ENCODE data around the gene ERICH2.
"Not testable (repeated sequence)": the region's sequence is repeated elsewhere in the genome, so short reads cannot be mapped to it uniquely, and the experiment has no call there.

Gene ERICH2, protein sequence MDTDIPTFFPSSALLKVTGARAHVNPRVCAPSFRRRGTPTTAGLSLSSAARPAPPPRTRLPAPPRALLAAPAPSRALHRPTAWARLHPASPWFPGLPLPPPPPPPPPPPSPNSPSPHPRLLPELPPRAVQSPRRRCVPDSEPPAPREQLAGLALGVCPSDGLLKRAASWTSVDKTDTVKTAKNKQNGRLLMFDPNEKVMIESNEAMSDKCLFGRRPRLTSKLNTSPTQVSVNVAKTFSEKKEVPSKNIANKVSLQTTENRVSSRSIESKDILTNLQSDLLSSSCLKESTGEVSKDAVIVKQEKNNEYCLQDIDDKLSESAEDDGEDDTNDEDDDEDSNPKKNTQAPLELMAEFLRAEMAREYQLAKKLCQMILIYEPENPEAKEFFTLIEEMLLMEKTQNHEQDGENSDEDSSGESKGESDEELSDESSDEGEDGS

DNA sequence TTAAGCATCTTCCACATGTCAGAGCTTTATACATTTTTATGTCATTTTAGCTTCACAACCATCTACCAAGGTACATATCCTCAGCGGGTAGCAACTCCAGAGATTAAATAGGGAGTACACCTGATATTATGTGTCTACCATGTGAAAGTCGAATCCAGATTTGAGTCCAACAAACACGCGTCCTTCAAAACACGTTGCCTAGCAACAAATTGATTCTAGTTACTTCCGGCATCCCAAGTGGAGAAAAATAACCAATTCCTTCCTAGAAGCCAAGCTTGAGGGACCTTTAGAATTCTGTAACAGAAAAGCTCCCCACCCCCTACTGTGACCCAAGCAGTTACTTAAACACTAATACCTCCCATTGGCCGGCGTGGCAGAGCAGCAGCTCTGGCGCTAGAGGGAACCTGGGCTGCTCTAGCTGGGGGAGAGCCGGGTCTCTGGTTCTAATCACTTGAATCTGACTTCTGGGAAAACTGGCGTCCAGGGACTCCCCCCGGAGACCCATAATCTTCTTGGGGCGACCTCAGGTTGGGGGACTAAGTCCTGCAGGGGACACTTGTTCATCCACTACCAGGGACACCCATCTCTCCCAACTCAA is at the start of gene ERICH2:
Gene ERICH2, plus strand, starts transcription at position 371 of the 598 bp plus-strand sequence. CDS start 304 bp downstream, outside the sequence.
- DNase-seq: no peak

DNA sequence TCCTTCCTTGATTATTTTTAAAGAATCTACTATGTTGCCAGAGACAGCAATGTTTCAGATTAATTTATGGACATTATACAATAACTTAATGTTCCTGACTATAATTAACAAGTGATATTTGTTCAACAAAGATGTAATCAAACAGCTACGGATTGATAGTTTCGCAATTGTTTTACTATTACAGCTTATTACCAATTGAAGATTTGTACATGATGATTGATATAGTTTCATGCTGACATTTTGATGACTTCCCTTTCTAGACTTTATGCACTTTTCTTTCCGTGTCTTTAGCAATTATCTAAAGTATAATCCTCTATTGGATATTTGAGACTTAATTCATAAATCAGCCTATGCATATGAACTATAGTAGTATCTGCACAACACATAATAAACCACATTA is 48.5 kb upstream of the ERICH2 start:
- DNase-seq: no peak

DNA sequence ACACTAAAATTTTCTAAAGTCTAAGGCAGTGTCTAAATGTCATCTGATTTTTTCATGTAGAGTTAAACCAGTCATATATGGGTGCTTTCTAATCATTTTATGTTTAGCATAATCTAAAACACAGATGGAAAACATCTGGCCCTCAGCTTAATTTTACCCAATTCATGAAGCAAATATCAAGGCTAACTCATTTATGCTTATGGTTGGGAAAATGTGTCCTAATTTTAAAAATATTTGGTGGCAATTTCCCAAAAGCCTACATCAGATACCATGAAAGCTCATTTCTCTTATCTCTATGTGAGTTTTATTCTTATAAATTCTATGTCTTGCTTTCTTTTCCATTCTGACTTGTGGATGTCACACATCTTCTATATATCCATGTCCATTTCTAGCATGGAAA is 47.9 kb upstream of the ERICH2 start:
- no peak for DNase-seq

DNA sequence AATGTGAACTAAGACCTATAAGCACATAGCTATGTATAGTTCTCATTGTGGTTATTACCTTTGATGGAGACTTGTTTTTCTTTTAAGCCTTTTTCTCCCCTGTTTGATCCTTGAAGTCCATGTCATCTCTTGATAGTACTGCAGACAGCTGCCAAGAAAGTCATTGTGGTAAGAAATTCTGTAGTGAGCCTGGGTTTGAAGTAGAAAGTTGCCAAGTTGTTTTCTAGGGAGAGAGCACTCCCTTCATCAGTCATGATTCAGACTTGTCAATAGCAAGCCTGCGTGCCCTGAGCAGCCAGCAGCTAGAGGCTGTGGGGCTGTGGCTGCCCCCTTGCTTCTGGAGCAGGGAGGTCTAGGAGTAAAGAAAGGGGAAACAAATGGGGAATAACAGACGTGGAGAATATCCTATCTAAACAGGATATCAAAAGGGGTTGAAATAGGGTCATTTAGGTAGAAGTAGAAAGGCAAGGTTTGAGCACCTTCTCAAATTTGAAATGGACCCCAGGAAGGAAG is 46.7 kb upstream of the ERICH2 start:
- no peak for DNase-seq

DNA sequence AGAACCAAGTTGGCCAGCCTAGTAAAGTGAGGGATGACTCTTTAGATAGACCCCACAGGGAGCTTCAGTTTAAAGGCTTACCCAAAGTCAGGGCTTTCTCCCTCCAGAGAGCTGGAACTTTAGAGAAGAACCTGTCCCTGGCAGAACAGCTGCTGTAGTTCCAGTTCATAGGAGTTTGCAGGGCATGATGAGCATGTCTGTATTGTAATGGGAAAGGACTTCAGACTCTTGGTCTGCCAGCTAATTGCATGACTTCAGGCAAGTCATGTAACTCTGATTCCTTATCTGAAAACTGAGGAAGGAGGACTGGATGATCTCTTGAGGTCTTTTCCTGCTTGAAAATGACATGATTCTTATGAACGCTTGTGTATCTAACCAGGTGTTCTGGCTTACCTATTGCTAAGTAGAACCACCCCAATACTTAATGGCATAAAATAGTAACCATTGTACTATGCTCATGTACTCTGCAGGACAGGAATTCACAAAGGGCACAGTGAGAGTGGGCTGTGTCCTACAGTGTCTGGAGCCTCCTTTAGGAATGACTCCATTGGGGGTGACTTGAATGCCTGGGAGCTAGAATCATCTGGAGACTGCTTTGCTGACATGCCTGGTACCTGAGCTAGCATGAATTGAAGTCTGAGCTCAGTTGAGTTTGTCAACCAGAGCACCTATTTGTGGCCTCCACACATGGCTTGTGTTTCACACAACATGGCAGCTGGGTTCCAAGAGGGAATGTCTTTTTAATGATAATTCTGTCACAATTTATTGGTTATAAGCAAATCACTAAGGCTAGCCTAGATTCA is 36.2 kb upstream of the ERICH2 start:
- no peak for DNase-seq

DNA sequence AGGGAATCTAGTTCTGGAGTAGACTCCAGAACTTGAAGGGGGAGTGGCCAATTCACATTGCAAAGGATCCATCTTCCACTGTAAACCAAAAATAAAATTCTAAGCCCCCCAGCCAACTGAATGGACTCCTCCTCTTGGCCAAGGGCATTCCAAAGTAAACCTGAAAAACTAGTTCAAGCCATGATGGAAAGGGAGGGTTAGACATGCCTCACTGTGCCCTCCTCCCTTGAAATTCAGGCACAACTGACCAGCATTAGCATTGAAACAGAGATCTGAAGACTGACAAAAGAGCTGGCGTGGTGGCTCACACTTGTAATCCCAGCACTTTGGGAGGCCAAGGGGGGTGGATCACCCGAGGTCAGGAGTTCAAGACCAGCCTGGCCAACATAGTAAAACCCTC is 35.6 kb upstream of the ERICH2 start:
- not testable (repeated sequence) for DNase-seq

DNA sequence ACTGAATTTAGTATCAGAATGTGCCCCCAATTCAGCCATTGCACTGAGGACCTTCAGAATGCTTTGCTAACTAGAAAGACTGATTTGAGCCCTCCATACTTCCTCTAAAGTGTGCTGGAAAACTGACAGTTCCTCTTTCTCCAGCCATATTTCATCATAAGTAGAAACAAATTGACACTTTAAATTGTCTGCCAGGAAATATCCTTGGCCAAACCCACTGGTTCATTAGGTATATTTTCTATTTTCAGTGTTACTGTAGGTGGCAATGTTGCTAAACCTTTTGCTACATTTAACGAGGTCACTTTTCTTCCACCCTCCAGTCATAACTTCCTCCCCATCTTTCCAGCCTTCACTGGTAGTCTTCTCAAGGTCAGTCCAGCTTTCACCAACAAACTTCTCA is 33.5 kb upstream of the ERICH2 start:
- DNase-seq: no peak

DNA sequence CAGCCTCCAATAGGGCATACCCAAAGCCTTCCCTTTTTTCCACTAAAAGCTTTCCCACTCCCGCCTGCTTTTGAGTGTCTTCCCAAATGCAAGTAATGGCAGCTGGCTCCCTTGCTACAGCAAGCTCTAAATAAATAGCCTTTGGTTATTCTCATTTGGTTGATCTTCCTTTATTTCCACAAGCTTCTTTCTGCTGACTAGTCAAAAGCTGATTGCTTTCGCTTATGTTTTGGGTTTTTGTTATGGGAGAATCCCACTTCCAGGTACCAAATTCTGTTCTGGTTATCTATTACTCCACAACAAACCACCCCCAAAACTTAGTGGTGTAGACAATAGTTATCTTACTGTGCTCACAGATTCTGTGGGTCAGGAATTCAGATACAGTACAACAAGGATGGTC is 32.8 kb upstream of the ERICH2 start:
- no peak for DNase-seq

DNA sequence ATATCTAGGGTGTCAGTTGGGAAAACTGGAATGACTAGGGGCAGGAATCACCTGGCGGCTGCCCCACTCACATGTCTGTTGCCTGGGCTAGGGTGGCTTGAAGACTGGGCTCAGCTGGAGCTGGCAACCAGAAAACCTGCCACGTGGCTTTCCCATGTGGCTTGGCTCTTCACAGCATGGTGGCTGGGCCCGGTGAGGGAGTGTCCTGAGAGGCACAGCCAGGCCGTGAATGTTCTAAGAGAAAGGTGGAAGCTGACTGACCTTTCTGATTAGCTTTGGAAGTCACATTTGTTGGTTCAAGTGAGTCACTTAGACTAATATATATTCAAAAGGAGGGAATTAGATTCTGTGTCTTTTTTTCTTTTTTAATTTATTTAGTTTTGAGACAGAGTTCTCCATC is 32.4 kb upstream of the ERICH2 start:
- DNase-seq: no peak

DNA sequence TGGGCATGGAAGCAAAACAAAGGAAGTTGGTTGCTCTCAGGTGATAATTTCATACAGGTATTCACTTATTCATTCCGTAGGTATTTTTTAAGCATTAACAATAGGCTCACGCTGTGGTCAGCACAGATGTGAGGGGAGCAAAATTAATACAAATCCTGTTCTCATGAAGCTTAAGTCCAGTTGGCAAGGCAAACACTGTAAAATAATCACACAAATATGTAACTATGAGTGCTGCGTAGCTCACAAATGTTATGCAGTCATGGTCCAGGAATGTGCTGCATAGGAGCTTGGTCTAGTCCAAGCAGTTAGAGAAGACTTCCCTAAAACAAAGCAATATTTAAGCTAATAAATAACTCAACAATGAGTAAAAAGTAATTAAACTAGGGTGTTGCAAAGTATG is 31.1 kb upstream of the ERICH2 start:
- DNase-seq: peak; percentile 59

DNA sequence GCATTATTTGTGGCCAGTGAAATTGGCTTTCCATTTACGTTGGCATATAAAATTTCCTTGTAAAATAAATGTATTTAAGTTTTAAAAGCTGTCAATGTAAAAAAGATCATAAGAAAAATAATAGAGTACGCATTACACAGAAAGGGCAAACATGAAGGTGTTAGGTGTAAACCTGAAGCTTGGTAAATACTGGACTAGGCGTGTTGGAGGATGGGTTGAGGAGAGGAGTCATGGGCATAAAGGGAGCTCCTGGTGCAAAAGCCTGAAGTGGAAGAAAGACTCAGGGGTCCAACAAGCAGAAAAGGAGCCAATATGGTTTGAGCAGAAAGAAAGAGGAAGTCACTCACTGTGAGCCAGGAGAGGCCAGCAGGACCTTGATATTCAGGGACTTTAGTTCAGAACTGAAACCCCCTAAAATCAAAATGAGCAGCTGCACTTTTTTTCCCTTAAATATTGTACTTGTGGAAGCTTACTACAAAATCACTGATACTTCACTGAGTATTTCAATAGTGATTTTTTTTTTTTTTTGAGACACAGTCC is 30.6 kb upstream of the ERICH2 start:
- no peak for DNase-seq

DNA sequence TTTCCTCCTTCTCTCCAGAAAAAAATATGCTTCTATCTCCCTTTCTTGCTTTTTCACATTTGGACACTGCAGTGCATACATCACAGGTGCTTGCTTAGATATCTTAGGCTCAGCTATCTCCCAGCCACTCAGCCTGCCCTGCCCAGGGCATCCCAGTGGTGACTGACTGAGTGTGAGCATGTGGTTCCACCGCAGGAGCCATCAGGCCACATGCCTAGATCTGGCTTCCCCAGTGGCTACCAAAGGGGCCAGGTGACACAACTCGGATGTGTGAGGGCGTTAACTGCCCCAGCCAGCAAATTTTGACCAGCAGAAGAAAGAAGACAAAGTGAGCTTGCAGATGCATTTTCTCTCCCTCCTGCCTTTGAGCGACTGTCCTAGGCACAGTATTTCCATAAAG is 29.5 kb upstream of the ERICH2 start:
- DNase-seq: no peak

DNA sequence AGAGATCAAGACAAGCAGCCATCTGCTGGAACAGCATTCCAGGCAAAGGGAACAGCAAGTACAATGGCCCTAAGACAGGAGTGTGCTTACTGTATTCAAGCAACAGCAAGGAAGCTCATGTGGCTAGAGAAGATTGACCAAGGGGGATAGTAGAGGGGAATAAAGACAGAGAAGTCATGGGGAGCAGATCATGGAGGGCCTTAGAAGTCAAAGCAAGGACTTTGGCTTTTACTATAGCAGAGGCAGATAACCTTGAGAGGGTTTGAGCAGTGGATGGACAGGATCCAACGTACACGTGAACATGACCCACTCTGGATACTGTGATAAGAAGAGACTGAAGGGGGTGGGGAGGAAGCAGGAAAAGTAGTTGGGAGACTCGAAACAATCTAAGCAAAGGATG is 28.2 kb upstream of the ERICH2 start:
- DNase-seq: no peak

DNA sequence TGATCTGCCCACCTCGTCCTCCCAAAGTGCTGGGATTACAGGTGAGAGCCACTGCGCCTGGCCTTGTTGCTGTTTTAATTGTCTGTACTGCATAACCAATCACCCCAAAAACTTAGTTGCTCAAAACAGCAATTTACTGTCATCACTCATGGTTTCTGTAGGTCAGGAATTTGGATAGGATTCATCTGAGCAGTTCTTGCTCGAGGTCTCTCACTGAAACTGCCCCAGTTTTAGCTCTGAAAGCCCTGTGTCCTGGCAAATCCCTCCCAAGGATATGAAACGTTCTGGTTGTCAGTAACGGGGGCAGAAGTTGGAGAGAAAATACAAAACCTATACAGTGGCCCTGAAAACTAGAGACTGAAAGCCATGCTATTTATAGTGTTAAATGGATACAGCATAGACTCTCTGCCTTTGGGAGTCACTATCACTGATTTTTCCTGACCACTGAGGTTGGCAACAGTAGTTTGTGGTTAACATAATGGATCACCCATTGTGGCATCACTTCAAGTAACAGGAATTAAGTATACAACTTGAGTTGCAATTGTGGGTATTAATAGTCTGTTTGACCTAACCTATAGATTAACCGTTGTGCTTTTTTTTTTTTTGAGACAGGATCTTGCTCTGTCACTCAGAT is 27.2 kb upstream of the ERICH2 start:
- no peak for DNase-seq

DNA sequence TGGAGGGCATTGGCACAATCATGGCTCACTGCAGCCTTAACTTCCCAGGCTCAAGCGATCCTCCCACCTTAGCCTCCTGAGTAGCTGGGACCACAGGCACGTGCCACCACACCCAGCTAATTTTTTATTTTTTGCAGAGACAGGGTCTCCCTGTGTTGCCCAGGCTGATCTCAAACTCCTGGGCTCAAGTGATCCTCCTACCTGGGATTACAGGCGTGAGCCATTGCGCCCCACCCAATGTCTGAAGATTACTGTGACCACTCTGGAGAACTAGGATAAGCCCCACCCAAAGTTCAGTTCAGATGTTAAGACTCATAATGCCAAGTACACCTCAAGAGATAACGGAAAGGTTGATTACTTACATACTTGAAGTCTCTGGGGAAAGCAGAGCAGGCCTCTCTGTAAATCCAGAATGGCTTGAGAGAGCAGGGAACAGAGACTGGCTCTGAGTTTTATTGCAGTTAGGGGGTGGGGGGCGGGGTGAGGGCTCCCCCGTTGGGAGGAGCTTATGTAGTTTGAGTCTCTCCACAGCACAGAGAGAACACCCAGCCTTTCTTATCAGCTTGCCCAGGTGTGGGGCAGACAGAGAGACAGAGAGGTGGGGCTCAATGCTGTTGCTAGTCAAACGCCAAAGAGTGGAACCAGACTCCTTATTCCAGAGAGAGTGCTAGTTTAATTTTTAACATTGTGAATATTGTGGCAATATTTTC is 26.5 kb upstream of the ERICH2 start:
- no peak for DNase-seq

DNA sequence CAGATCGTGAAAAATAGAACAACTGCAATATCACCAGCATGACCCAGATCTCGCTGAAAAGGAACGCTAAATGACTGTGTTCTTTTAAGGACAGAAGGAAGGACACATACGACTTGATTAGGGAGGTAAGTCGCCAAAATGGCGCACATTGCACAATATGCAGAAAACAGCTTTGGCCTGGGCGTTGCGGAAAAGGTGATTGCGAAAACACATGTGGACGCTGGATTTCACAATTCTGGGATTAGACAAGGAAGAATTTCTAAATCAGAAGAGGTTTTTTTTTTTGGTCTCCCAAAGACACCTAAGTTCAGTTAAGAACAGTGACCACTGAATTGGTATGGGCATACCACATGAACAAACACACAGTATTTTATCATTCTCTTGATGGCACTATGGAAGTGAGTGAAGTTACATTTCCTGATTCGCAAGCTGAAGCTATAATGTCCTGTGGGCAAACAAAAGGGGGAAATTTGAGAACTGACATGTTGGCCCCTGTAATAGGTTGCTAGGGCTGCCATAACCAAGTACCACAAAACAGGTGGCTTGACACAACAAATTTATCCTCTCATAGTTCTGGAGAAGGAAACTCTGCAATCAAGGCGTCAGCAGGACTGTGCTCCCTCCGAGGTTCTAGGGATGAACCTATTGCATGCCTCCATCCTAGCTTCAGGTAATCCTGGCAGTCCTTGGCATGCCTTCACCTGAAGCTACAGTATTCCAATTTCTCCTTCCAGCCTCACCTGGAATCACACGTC is 25.8 kb upstream of the ERICH2 start:
- no peak for DNase-seq

DNA sequence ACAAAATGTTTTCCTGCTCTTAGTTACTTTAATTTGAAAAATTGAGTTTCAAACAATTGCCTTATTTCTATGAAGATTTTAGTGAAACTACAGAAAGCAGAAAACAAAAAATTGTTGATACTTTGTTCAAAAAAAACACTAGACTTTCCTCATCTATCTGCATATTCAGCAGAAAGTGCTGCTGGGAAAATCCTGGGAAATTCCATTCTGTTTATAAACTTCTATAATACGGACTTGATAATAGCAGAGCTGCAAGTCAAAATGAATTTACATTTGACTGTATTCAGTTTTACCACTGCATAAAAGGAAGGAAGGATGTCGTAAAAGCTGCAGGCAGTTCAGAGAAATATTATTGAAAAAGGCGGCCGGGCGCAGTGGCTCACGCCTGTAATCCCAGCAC is 24.9 kb upstream of the ERICH2 start:
- no peak for DNase-seq

DNA sequence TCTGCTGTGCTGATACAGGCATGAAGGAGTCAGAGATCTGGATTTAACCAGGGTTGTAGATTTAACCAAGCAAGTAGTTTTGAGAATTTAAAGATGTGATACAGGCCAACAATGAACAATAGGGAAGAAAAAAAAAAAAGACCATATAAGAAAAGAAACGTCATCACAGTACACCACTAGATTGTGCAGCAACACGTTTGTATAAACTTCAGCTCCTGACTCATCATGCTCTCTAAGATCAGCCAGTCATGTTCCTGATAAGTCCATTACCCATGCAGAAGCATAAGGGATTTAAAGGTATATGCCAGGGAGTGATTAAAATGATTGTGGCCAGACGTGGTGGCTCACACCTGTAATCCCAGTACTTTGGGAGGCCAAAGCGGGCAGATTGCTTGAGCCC is 22.3 kb upstream of the ERICH2 start:
- no peak for DNase-seq

DNA sequence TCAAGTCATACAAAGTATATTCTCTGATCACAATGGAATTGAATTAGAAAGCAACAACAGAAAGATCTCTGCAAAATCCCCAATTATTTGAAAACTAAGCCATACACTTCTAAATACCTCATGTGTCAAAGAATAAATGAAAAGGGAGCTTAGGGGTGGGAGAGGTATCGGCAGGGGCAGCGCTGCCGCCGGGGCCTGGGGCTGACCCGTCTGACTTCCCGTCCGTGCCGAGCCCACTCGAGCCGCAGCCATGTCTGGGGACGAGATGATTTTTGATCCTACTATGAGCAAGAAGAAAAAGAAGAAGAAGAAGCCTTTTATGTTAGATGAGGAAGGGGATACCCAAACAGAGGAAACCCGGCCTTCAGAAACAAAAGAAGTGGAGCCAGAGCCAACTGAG is 18.6 kb upstream of the ERICH2 start:
- not testable (repeated sequence) for DNase-seq

DNA sequence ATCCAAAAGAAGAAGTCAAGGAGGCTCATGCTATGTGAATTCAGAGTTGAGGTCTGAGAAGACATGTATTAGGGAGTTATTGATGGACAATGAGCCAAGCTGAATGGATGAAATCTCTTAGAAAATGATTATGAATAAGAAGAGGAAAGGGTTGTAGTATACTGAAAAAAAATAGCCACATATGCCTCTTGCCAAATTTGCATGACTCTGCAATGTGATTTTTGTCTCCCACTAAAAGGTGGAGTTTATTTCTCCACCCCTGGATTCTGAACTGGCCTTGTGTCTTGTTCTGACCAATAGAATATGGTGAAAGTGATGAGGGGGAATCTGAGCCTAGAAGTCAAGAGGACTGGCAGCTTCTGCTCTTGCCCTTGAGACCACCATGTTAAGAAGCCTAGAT is 8.6 kb upstream of the ERICH2 start:
- no peak for DNase-seq

DNA sequence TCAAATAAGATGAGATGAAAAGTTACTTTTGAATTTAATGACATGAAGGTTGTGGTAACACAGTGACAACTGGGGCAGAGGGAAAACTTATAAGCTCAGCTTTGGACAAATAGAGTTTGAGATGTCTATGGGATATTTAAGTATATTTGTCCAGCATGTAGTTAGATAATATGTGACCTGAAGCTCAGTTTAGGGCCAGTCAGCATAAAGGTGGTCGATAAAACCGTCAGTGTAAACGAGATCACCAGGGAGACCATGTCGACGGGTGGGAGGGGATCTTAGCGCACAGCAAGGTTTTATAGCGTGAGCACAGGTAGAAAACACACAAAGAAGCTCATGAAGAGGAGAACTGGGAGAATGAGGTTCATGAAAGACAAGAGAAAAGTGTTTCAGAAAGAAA is 7.4 kb upstream of the ERICH2 start:
- no peak for DNase-seq
